GM12873 (cell line): ENCODE measurements around the gene NDUFA13.

Source experiments
- CTCF ChIP-seq: IDR thresholded peaks from 2 replicates; pipeline ENCODE4 v1.5.1; 2012; ENCODE audit warnings: low read depth, mild to moderate bottlenecking, moderate library complexity, low read length, control low read depth; ENCODE audit not compliant: insufficient read depth; ENCODE audit errors: missing control alignments

The NDUFA13 gene

GRCh38 chr19:19501798-19502197, 14.2 kb upstream of the NDUFA13 start:
- TF ChIP-seq CTCF: no peak

GRCh38 chr19:19502281-19502680, 13.7 kb upstream of the NDUFA13 start:
- no peak for TF ChIP-seq CTCF

GRCh38 chr19:19502808-19503602, 13.0 kb upstream of the NDUFA13 start:
- no peak for TF ChIP-seq CTCF

GRCh38 chr19:19504754-19505668, 11.0 kb upstream of the NDUFA13 start:
- no peak for TF ChIP-seq CTCF

- no peak for TF ChIP-seq CTCF
Measured at GRCh38 chr19:19505669-19506326, 10.2 kb upstream of the NDUFA13 start.

GRCh38 chr19:19506592-19506991, 9.4 kb upstream of the NDUFA13 start:
- no peak for TF ChIP-seq CTCF

- no peak for TF ChIP-seq CTCF
Measured at GRCh38 chr19:19507354-19507753, 8.7 kb upstream of the NDUFA13 start.
